Measurements from ENCODE around the gene ZBTB45. TPM values are rescaled to one million over a fixed set of nuclear protein-coding genes. Genes with fewer than 3 reads are reported as not detected.

The ZBTB45 gene
- total and polyA plus RNA-seq, 9 of the 15 experiments (the other 6 are each of a cell fraction or from before 2014, with no cell fraction given): 0.08 to 16.1 (median 1.8) TPM

DNA sequence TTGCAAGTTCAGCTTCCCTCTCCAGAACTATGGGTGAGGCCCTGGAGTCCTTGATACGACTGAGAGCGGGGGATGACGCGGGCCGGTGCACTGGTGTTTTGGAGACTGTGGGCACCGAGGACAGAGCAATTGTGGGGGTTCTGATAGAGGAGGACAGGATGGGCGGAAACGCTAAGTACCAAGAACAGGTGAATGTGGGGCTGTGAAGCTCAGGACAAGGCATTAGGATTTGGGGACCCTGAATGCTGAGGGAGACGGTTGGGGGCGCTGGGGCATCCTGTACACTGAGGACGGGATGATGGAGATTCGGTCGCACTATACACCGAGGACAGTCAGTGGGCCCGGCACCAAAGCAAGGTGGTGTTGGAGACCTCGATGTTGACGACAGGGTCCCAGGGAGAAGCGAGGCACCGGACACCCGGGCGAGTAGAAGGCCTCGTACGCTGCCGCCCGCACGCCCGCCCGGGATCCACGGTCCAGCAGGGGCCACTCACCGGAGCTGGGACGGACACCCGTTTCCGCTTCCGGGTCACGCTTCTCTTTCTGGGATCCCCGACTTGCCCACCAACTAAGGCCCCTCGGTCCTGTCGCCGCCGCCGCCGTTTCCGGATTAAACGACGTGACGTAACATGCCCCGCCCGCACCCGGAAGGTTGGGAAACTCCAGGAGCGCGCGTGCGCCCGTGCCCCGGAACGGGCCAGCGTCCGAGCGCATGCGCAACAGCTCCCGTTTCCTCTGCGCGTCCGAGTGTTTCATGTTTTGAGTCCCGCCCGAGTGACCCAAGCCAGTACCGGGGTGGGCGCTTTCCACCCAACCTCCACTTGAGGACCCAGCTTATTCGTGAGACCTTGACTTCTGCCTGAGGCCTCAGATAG lies 35.1 kb upstream of the ZBTB45 start, which contains the start of gene CHMP2A (continued):
- no peak for TF ChIP-seq TAF7 (tag; IDR thresholded peaks at IDR 0.05)
- TF ChIP-seq ZBTB1 (CRISPR knock-in tag; IDR thresholded peaks at IDR 0.05; ENCODE audit: borderline replicate concordance, low read depth): no peak
- TF ChIP-seq ZNF239 (CRISPR knock-in tag; IDR thresholded peaks at IDR 0.05): no peak
- peak; percentile 82; the same call in 1 of the 2 replicates for TF ChIP-seq GTF2E2 (tag; IDR thresholded peaks at IDR 0.05)
- peak; percentile 46; the same call in 1 of the 2 replicates for TF ChIP-seq JUN (IDR thresholded peaks at IDR 0.05; ENCODE audit: borderline replicate concordance, low read depth, low read length)
- TF ChIP-seq JUN (CRISPR knock-in tag; IDR thresholded peaks at IDR 0.05; ENCODE audit: borderline replicate concordance): no peak
- TF ChIP-seq, protein P1, sequence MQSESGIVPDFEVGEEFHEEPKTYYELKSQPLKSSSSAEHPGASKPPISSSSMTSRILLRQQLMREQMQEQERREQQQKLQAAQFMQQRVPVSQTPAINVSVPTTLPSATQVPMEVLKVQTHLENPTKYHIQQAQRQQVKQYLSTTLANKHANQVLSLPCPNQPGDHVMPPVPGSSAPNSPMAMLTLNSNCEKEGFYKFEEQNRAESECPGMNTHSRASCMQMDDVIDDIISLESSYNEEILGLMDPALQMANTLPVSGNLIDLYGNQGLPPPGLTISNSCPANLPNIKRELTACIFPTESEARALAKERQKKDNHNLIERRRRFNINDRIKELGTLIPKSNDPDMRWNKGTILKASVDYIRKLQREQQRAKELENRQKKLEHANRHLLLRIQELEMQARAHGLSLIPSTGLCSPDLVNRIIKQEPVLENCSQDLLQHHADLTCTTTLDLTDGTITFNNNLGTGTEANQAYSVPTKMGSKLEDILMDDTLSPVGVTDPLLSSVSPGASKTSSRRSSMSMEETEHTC (IDR thresholded peaks at IDR 0.05): no peak
- 0 out of 2 replicates have a peak, but pooled peaks have one; percentile 14 for TF ChIP-seq ZNF436 (CRISPR knock-in tag; IDR thresholded peaks at IDR 0.05)
- TF ChIP-seq CBX1 (IDR thresholded peaks at IDR 0.05; ENCODE audit: low read depth): peak; percentile 66; the same call in 1 of the 2 replicates
- no peak for TF ChIP-seq ZKSCAN8 (CRISPR knock-in tag; IDR thresholded peaks at IDR 0.05)
- TF ChIP-seq, protein P2, sequence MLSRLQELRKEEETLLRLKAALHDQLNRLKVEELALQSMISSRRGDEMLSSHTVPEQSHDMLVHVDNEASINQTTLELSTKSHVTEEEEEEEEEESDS (CRISPR knock-in tag; IDR thresholded peaks at IDR 0.05): no peak
- TF ChIP-seq NR2C2 (CRISPR knock-in tag; IDR thresholded peaks at IDR 0.05): peak; percentile 99
- TF ChIP-seq NR2C2 (tag; IDR thresholded peaks at IDR 0.05): peak; percentile 100
- TF ChIP-seq, protein P3, sequence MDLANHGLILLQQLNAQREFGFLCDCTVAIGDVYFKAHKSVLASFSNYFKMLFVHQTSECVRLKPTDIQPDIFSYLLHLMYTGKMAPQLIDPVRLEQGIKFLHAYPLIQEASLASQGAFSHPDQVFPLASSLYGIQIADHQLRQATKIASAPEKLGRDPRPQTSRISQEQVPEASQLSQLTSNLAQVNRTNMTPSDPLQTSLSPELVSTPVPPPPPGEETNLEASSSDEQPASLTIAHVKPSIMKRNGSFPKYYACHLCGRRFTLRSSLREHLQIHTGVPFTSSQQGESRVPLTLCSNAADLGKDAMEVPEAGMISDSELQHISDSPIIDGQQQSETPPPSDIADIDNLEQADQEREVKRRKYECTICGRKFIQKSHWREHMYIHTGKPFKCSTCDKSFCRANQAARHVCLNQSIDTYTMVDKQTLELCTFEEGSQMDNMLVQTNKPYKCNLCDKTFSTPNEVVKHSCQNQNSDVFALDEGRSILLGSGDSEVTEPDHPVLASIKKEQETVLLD (IDR thresholded peaks at IDR 0.05): peak; percentile 99
- no peak for TF ChIP-seq KDM2B (CRISPR knock-in tag; IDR thresholded peaks at IDR 0.05)
- TF ChIP-seq CHD2 (IDR thresholded peaks at IDR 0.05; ENCODE audit: low read depth, low read length): no peak; the same call in 1 of the 2 replicates
- no peak for TF ChIP-seq ZNF12 (CRISPR knock-in tag; IDR thresholded peaks at IDR 0.05)
- TF ChIP-seq RUNX1 (IDR thresholded peaks at IDR 0.05; ENCODE audit: low read depth): peak; percentile 82; the same call in 1 of the 2 replicates
- TF ChIP-seq TBL1XR1 (IDR thresholded peaks at IDR 0.05; ENCODE audit: low read length in 2 of 2): peak in 1 of 2 experiments; percentile 59; a peak in 1 of 4 replicates
- no peak for TF ChIP-seq POLR3G (IDR thresholded peaks at IDR 0.05; ENCODE audit: extremely low read depth, insufficient read length, insufficient replicate concordance)
- TF ChIP-seq, protein P4, sequence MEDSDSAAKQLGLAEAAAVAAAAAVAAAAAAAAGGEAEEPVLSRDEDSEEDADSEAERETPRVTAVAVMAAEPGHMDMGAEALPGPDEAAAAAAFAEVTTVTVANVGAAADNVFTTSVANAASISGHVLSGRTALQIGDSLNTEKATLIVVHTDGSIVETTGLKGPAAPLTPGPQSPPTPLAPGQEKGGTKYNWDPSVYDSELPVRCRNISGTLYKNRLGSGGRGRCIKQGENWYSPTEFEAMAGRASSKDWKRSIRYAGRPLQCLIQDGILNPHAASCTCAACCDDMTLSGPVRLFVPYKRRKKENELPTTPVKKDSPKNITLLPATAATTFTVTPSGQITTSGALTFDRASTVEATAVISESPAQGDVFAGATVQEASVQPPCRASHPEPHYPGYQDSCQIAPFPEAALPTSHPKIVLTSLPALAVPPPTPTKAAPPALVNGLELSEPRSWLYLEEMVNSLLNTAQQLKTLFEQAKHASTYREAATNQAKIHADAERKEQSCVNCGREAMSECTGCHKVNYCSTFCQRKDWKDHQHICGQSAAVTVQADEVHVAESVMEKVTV (CRISPR knock-in tag; IDR thresholded peaks at IDR 0.05): peak; percentile 26; the same call in 1 of the 2 replicates
- peak; percentile 89 for TF ChIP-seq SUPT5H (IDR thresholded peaks at IDR 0.05)
- TF ChIP-seq TCF7L2 (IDR thresholded peaks at IDR 0.05; ENCODE audit: low read depth, low read length): no peak
- TF ChIP-seq JUND (IDR thresholded peaks at IDR 0.05; ENCODE audit: borderline replicate concordance, low read depth, low read length): peak; percentile 76
- peak; percentile 37; the same call in 1 of the 3 replicates for TF ChIP-seq JUND (tag; IDR thresholded peaks at IDR 0.05; ENCODE audit: borderline replicate concordance, low read depth, low read length)

All from K562 (cell line).